ENCODE results near the gene SLC66A1. TPM values are rescaled to one million over a fixed set of nuclear protein-coding genes. Genes with fewer than 3 reads are reported as not detected.
"Not testable (repeated sequence)": the region's sequence is repeated elsewhere in the genome, so short reads cannot be mapped to it uniquely, and the experiment has no call there.

SLC66A1 gene
- 19.6 and 24.8 TPM in 2 replicates for polyA plus RNA-seq (2014; cell fraction: cytosol; rRNA removed)
- polyA plus RNA-seq (2014; cell fraction: nucleus; rRNA removed): 14.5 and 15.5 TPM in 2 replicates

- DNase-seq (ENCODE audit: low spot score): peak; percentile 85
These were observed at the start of gene SLC66A1, which contains the start of gene AKR7A2 for GRCh38 chr1:19311931-19312781. TSS of gene SLC66A1 (plus strand) at chr1:19312326. CDS start at chr1:19317678, 5,352 bp downstream. TSS of gene AKR7A2 (minus strand) at chr1:19312144. CDS start at chr1:19312124, 20 bp downstream.

- DNase-seq (ENCODE audit: low spot score): no peak
These were observed 49.4 kb upstream of the SLC66A1 start for GRCh38 chr1:19262744-19263143.

GRCh38 chr1:19268445-19268844, 43.7 kb upstream of the SLC66A1 start:
- no peak for DNase-seq (ENCODE audit: low spot score)

- not testable (repeated sequence) for DNase-seq (ENCODE audit: low spot score)
These were observed 42.4 kb upstream of the SLC66A1 start for GRCh38 chr1:19269427-19270342.

GRCh38 chr1:19270343-19270730, 41.8 kb upstream of the SLC66A1 start:
- DNase-seq (ENCODE audit: low spot score): not testable (repeated sequence)

- DNase-seq (ENCODE audit: low spot score): no peak
These were observed 40.1 kb upstream of the SLC66A1 start for GRCh38 chr1:19272064-19272463.

- no peak for DNase-seq (ENCODE audit: low spot score)
These were observed 38.9 kb upstream of the SLC66A1 start for GRCh38 chr1:19273106-19273843.

GRCh38 chr1:19273844-19274531, 38.1 kb upstream of the SLC66A1 start:
- not testable (repeated sequence) for DNase-seq (ENCODE audit: low spot score)

GRCh38 chr1:19274636-19275035, 37.5 kb upstream of the SLC66A1 start:
- DNase-seq (ENCODE audit: low spot score): no peak

GRCh38 chr1:19283891-19284290, 28.2 kb upstream of the SLC66A1 start:
- no peak for DNase-seq (ENCODE audit: low spot score)

GRCh38 chr1:19284881-19285280, 27.2 kb upstream of the SLC66A1 start:
- no peak for DNase-seq (ENCODE audit: low spot score)

GRCh38 chr1:19285366-19285765, 26.8 kb upstream of the SLC66A1 start:
- not testable (repeated sequence) for DNase-seq (ENCODE audit: low spot score)

GRCh38 chr1:19285807-19286206, 26.3 kb upstream of the SLC66A1 start:
- not testable (repeated sequence) for DNase-seq (ENCODE audit: low spot score)

GRCh38 chr1:19287436-19288185, 24.5 kb upstream of the SLC66A1 start:
- DNase-seq (ENCODE audit: low spot score): no peak

GRCh38 chr1:19288324-19289241, 23.5 kb upstream of the SLC66A1 start, which contains the start of gene AKR7A3:
TSS of gene AKR7A3 (minus strand) at chr1:19288770. CDS start at chr1:19288709, 61 bp downstream.
- DNase-seq (ENCODE audit: low spot score): not testable (repeated sequence)

GRCh38 chr1:19289244-19289643, 22.9 kb upstream of the SLC66A1 start:
- DNase-seq (ENCODE audit: low spot score): no peak

- DNase-seq (ENCODE audit: low spot score): no peak
These were observed 17.5 kb upstream of the SLC66A1 start for GRCh38 chr1:19294638-19295037.

GRCh38 chr1:19300211-19300610, 11.9 kb upstream of the SLC66A1 start:
- DNase-seq (ENCODE audit: low spot score): peak; percentile 40

GRCh38 chr1:19304081-19304480, 8.0 kb upstream of the SLC66A1 start:
- not testable (repeated sequence) for DNase-seq (ENCODE audit: low spot score)
